Stimulated activated CD4-positive, alpha-beta T cell treated with anti-CD3 and anti-CD28 coated beads, TNF-alpha, amount 100 ng/mL, for 48 hours (primary cell): ENCODE results near the gene ARHGEF39.

ENCODE experiments used
- DNase-seq, 3 donors: peaks; one replicate each; pipeline ENCODE4 v3.0.0-alpha.2; 2020; ENCODE audit warnings: low read depth in 3 of 3

Gene ARHGEF39

DNA sequence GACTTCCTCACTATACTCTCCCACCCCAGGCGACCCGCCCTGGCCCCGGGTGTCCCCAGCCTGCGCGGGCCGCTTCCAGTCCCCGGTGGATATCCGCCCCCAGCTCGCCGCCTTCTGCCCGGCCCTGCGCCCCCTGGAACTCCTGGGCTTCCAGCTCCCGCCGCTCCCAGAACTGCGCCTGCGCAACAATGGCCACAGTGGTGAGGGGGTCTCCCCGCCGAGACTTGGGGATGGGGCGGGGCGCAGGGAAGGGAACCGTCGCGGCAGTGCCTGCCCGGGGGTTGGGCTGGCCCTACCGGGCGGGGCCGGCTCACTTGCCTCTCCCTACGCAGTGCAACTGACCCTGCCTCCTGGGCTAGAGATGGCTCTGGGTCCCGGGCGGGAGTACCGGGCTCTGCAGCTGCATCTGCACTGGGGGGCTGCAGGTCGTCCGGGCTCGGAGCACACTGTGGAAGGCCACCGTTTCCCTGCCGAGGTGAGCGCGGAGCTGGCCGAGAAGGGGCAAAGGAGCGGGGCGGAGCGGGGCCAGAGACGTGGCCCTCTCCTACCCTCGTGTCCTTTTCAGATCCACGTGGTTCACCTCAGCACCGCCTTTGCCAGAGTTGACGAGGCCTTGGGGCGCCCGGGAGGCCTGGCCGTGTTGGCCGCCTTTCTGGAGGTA lies 10.9 kb upstream of the ARHGEF39 start:
- no peak for DNase-seq

DNA sequence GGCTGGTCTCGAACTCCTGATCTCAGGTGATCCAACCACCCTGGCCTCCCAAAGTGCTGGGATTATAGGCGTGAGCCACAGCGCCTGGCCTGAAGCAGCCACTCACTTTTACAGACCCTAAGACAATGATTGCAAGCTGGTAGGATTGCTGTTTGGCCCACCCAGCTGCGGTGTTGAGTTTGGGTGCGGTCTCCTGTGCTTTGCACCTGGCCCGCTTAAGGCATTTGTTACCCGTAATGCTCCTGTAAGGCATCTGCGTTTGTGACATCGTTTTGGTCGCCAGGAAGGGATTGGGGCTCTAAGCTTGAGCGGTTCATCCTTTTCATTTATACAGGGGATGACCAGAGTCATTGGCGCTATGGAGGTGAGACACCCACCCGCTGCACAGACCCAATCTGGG lies 10.2 kb upstream of the ARHGEF39 start:
- DNase-seq, result no peak

DNA sequence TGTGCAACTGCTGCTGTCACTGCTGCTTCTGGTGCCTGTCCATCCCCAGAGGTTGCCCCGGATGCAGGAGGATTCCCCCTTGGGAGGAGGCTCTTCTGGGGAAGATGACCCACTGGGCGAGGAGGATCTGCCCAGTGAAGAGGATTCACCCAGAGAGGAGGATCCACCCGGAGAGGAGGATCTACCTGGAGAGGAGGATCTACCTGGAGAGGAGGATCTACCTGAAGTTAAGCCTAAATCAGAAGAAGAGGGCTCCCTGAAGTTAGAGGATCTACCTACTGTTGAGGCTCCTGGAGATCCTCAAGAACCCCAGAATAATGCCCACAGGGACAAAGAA lies 9.0 kb upstream of the ARHGEF39 start:
- no peak for DNase-seq

DNA sequence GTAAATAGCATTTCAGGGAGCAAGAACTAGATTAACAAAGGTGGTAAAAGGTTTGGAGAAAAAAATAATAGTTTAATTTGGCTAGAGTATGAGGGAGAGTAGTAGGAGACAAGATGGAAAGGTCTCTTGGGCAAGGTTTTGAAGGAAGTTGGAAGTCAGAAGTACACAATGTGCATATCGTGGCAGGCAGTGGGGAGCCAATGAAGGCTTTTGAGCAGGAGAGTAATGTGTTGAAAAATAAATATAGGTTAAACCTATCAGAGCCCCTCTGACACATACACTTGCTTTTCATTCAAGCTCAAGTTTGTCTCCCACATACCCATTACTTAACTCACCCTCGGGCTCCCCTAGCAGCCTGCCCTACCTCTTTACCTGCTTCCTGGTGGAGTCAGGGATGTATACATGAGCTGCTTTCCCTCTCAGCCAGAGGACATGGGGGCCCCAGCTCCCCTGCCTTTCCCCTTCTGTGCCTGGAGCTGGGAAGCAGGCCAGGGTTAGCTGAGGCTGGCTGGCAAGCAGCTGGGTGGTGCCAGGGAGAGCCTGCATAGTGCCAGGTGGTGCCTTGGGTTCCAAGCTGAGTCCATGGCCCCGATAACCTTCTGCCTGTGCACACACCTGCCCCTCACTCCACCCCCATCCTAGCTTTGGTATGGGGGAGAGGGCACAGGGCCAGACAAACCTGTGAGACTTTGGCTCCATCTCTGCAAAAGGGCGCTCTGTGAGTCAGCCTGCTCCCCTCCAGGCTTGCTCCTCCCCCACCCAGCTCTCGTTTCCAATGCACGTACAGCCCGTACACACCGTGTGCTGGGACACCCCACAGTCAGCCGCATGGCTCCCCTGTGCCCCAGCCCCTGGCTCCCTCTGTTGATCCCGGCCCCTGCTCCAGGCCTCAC lies 8.4 kb upstream of the ARHGEF39 start, which contains the start of gene CA9:
Gene CA9, plus strand, starts transcription at position 797 of the 893 bp plus-strand sequence. Its CDS starts 32 bp downstream, at position 829.
- no peak for DNase-seq

DNA sequence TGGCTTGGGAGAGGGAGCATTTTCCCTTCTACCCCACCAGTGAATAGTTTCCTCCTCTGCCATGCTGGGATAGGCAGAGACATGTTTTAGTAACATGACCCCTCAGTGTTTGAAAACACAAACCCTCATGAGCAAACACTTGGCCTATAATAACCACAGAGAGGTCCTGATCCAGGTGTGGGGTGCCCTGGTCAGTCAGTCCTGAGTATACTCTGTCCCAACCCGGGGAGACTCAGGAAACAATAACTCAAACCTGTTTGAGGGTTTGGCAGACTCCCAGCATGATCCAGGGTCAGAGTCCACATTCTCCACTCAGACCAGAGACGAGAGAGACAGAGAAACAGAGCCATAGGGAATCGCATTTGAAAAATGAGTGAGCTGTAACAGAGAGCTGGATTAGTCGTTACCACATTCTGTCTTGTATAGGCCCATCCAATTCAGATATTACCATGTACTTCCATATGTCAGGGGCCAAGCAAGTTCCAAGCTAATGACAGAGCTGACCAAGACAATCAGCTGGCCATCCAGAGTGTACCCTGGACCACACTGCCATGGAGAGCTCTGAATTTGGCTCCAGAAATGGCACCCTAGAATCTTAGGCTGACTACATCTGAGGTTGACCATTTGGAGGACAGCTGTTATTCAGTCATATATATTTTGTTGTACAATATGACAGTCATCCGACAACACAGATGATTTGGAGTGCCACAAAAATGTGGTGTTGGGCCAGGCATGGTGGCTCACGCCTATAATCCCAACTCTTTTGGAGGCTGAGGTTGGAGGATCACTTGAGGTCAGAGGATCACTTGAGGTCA lies 4.5 kb upstream of the ARHGEF39 start:
- no peak for DNase-seq

DNA sequence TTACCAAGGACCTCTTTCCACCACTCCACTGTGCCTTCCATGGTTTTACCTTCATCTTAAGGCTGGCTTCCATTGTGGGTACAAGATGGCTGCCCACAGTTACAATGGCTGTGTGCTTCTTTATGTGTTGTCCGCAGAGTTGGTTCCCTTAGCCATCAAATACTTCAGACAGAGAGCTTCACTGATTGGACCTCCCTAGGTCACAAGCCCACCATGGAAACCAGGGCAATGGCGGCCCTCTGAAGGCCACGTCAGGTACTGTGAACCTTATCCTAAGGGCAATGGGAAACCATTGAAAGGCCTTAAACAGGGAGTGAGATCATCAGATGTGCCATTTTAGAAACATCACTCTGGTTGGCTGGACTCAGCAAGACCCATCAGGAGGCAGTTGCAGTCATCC lies 2.9 kb upstream of the ARHGEF39 start:
- DNase-seq, result no peak

DNA sequence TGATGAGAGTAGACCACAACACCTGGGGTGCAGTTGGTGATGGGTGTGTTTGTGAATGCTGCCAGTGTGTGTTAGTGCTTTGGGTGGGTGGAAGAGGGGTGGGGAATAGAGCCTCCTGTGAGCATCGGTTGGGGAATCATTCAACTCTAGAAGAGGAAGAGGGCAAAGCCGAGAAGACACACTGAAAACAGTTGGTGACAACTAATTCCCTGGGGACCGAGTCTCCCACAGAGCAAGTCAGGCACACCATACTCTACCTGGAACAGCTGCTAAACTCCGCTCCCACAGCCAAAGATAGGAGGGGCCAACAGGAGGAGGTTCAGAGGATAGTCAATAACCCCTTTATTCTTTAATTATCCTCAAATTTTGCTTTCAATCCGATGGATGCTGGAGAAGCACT lies 1.6 kb upstream of the ARHGEF39 start:
- no peak for DNase-seq

DNA sequence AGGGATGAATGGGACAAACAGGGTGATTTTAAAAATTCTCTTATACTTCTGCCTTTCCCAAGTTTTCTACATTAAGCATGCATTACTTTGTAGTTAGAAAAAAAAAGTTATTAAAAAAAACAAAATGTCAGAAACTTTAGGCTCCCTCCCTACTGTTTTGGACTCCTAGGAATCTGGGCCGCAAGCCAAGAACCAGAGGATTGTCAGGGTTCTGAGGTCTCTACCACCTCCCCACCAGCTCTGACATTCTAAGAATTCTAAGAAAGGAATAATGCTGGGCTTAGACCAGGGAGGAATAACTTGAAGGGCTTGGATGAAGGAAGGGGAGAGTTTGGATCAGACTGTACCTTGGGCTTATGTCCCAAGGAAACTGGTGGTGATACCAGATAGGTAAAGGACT lies 1.1 kb upstream of the ARHGEF39 start:
- DNase-seq, result no peak

DNA sequence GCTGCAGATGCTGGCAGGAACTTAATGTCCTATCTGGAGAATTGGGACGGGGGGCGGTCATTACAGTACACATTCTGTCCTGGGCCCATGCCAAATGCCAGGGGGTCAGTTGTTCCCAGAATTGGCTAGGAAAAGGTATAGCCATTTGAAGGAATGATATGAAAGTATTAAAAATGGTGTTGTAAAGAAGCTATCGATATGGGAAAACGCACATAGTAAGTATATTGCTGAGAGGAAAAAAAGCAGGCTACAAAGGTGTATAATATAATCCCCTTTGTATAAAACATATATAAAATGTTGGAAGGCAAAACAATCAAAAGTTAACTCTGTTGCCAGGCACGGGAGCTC lies 450 bp upstream of the ARHGEF39 start:
- no peak for DNase-seq

DNA sequence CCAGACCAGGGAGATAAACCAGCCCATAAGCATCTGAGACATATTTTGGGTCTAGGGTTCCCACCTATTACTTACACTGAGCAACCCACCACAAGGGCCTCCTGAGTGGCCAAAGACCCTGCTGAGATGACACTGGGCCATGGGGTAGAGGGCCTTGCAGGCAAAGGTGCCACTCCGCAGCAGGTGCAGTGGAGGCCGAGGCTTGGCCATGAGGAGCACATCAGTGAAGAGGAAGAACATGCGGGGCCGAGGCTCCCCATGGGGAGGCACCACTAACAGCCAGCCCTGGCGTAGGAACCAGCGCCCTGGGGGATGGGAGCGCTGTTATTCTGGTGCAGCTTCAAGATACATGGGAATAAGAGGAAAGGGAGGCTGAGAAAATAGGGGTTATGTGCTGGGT lies 2.6 kb downstream of the ARHGEF39 start:
- DNase-seq, result no peak

DNA sequence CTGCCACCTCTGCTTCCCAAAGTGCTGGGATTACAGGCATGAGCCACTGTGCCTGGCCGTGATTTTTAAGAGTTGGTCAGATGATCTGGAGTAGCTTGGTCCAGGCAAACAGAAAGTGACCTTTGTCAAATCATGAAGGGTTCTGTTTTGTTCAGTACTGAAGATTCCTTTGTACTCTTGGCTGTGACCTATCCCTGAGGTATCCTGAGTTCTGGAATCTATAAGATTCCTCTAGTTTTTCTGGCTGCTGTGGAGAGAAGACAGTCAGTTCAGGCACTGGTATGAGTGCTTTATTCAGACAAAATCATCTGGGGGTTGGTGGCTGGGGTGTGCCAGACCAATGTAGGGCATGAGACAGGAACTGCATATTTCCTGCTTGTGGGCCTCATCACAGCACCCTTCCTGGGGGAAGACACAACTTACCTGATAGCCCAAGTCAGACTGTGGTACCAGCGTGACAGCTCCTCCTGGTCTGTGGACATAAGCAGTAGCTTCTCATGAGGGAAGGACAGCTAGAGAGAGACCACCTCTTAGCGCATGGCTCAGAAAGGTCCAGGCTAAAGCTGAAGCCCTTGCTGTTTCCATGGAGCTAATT lies 3.1 kb downstream of the ARHGEF39 start:
- DNase-seq, result no peak

DNA sequence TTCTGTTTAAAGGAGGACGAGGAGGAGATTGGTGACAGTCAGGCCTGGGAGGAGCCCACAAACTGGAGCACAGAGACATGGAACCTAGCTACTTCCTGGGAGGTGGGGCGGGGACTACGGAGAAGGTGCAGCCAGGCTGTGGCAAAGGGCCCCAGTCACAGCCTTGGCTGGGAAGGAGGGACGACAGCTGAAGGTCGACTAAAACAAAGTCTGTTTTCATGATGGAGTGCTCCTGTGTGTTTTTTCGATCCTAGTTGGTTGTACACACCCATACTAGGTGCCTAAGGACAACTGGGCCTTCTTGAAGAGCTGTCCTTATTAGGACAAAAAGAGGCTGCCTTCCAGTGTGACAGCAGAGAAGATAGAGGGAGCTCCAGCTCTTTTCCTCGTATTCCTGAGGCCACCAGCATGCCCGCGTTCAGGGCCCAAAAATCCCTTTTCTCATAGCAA lies 4.0 kb downstream of the ARHGEF39 start:
- DNase-seq, result no peak

DNA sequence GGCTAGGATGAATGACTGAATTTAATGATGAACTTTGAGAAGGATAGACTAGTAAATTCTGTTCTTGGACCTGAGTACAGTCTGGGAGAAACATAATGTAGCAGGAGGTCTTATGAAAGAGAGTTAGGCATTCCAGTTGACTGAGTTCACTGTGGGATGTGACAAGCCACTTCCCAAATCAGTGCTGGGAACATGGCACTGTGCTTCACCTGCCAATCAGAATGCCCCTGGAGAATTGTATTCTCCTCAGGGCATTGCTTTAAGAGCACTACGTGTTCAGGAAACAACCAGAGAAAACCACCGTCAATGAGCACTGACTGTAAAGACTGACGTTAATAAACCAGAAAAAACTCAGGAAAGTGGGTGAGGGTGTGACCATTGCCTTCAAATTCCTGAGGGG lies 5.7 kb downstream of the ARHGEF39 start:
- no peak for DNase-seq

DNA sequence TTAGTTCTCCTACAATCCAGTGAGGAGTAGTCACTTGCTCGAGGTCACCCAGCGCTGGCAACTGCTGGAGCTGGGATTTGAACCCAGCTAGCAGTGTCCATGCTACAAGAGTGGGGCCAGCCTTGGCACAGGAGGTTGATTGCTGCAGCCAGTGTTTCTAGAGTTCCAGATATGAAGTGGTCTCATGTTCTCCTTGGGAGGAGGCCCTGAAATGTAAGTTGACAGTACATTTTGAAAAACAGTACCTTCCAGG lies 6.1 kb downstream of the ARHGEF39 start:
- no peak for DNase-seq

DNA sequence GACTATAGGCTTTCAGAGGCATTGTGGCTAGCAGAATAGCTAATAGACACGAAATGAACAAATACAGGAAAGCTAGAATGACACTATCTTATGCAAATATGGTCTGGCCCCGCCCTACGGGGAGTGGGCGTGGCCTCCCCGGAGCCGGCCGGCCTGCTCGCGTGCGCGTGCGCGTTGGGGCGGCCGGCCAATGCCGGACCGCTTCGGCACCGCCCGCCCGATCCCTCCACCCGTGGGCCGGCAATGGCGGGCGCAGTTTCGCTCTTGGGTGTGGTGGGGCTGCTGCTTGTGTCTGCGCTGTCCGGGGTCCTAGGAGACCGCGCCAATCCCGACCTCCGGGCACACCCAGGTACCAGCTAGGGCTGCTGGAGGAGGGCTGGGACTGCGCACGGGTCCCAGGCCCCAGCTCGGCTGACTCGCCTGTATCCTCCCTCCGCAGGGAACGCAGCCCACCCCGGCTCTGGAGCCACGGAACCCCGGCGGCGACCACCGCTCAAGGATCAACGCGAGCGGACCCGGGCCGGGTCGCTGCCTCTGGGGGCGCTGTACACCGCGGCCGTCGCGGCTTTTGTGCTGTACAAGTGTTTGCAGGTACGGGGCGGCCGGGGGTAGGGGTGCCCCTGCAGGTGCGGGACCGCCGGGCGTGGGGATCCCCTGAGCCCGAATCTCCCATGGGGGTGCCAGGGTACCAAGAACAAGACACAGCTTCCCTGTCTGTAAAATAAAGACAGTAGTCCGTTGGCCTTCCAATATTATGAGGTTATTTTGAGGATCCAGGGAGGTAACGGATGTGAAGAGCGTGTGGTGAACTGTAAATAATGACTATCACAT lies 6.6 kb downstream of the ARHGEF39 start, which contains the start of gene CCDC107:
Gene CCDC107, plus strand, starts transcription at position 156 of the 831 bp plus-strand sequence. Its CDS starts 88 bp downstream, at position 244.
- peak; percentile 57 to 78 (median 71) for DNase-seq

DNA sequence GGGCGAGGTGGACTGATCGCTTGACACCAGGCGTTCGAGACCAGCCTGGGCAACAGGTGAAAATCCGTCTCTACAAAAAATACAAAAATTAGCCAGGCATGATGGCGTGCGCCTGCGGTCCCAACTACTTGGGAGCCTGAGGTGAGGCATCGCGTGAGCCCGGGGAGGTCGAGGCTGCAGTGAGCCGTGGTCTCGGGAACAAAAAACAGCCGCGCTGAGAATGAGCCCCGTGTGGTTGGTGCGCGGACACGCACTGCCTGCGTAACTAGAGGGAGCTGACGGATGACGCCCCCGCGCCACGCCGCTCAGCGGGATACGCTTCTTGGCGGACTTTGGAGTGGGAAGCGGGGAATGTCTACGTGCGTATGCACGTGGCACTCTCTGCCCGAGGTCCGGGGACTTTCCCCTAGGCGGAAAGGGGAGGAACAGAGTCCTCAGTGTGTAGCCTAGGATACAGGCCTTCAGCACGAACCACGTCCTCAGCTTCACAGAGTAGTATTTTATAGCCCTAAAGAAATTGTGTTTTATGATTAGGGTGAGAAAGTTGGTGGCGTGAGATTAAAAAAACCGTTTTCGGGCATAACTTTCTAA lies 7.4 kb downstream of the ARHGEF39 start, which contains the start of gene RMRP:
Gene RMRP, minus strand, starts transcription at position 474 of the 591 bp plus-strand sequence.
- peak; percentile 89 to 95 (median 94) for DNase-seq

DNA sequence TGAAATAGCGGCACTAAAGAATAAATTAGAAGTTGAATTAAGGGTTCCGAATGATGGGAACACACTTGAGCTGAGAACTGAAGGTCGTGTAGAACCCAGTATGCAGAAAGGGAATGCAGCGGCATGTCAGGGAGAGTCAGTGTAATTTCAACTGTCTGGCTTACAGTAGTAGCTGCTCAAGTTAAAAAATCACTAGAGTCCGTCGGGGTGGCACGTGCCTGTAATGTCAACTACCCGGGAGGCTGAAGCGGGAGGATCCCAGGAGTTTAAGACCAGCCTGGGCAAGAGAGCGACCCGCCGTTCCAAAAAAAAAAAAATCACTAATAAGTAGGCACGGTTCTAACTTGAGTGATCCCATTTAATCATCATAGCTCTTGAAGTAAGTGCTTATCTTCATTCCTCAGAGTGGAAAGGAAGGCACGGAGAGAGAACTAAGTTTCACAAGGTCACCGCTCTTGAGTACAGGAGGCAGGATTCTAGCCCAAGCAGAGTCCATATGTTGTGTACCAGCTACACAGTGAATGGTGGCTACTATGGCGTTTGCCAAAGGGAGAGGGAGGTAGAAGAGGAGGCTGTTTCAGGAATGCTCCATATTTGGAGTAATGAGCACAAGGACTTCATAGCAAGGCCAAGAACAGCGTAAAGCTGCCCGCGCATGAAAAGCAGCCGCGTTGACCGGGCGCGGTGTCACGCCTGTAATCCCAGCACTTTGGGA lies 8.0 kb downstream of the ARHGEF39 start:
- DNase-seq, result no peak

DNA sequence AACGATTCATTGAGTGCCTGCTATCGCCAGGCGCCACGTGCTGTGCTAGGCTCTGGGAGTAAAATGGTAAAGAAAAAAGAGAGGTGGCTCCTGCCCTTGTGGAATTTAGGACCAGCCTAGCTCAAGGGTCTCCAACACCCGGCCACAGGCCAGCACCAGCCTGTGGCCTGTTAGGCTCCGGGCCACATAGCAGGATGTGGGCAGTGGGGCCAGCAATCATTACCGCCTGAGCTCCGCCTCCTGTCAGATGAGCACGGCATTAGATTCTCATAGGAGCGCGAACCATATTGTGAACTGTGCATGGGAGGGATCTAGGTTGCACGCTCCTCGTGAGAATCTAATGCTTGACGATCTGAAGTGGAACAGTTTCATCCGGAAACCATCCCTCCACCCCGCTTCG lies 8.6 kb downstream of the ARHGEF39 start:
- no peak for DNase-seq

DNA sequence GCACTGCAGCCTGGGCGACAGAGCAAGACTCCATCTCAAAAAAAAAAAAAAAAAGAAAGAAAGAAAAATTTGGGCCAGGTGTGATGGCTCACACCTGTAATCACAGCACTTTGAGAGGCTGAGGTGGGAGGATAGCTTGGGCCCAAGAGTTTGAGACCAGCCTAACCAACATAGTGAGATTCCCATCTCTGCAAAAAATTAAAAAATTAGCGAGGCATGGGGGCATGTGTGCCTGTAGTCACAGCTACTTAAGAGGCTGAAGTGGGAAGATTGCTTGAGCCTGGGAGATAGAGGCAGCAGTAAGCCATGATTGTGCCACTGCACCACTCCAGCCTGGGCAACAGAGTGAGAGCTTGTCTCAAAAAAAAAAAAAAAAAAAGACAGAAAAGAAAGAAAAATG lies 11.4 kb downstream of the ARHGEF39 start:
- DNase-seq, result no peak

DNA sequence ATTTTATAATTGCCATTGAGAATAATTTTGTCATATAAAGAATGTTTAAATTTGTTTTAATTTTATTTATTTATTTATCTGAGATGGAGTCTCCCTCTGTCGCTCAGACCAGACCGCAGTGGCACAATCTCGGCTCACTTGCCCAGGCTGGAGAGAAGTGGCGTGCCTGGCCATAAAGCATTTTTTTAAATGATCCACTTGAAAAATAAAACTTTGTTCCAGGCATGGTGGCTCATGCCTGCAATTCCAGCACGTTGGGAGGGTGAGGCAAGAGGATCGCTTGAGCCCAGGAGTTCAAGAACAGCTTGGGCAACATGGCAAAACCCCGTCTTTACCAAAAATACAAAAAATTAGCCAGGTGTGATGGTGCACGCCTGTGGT lies 12.2 kb downstream of the ARHGEF39 start:
- no peak for DNase-seq
